Ascending aorta (tissue), 2 donors: ENCODE data around the gene MED16. TPM values are rescaled to one million over a fixed set of nuclear protein-coding genes. Genes with fewer than 3 reads are reported as not detected.
A peak's percentile ranks its signal among the peaks of the same experiment; 100 is the strongest.
"Not testable (repeated sequence)": the region's sequence is repeated elsewhere in the genome, so short reads cannot be mapped to it uniquely, and the experiment has no call there.

ENCODE experiments used
- DNase-seq, 2 donors: peaks; one replicate each; pipeline ENCODE4 v3.0.0-alpha.2; 2019; ENCODE audit warnings: low spot score in 2 of 2
- H3K27ac ChIP-seq, 2 donors: fragments of 200-600 bp; sonication (generic); one replicate each; pipeline ENCODE4 v1.5.1; 2016 to 2017; ENCODE audit warnings: mild to moderate bottlenecking in 1 of 2
- H3K27me3 ChIP-seq: fragments of 200-600 bp; sonication (generic); one replicate; pipeline ENCODE4 v1.5.1; 2017
- H3K36me3 ChIP-seq, 2 donors: fragments of 200-600 bp; sonication (generic); one replicate each; pipeline ENCODE4 v1.5.1; 2016
- H3K4me1 ChIP-seq, 2 donors: fragments of 200-600 bp; sonication (generic); one replicate each; pipeline ENCODE4 v1.5.1; 2016 to 2017; ENCODE audit warnings: mild to moderate bottlenecking in 1 of 2
- H3K4me3 ChIP-seq, 2 donors: fragments of 200-600 bp; sonication (generic); one replicate each; pipeline ENCODE4 v1.5.1; 2016 to 2017; ENCODE audit warnings: mild to moderate bottlenecking in 1 of 2
- H3K9me3 ChIP-seq, 2 donors: fragments of 200-600 bp; sonication (generic); one replicate each; pipeline ENCODE4 v1.5.1; 2016
- CTCF ChIP-seq, 3 experiments: fragments of 200-600 bp in 2 of 3; fragments of 450-650 bp in 1 of 3; sonication (generic) in 2 of 3; IDR thresholded peaks; one replicate each; pipeline ENCODE4 v1.5.1; 2016 to 2019; ENCODE audit warnings: antibody characterized with exemption in 3 of 3, mild to moderate bottlenecking in 1 of 3, moderate library complexity in 1 of 3
- intact Hi-C: fragments of 100-400 bp; cut with DNase I; formaldehyde crosslinking; loops from one replicate; pipeline ENCODE4 v1.15.1; 2023
- total RNA-seq: library from RNA; depleted of rRNA; stranded (reverse); fragments of >200 nt; gene quantifications from one replicate; pipeline ENCODE4 v1.1.0, GENCODE V29; 2016

The MED16 gene
- total RNA-seq, 1 donor from 2014 or later = 73.2 TPM

- H3K4me3 ChIP-seq = no peak overlapping the region
- H3K4me1 ChIP-seq = no peaks in the 10 kb centered on the region
- H3K27ac ChIP-seq = no peak overlapping the region
- H3K27me3 ChIP-seq = no peaks in the 10 kb centered on the region
- H3K9me3 ChIP-seq = no peaks in the 10 kb centered on the region
- peaks cover 7 to 31% of the 10 kb centered on the region in 2 donors for H3K36me3 ChIP-seq
- DNase-seq = no peak
- intact Hi-C loops = no loop called here
- no peak for TF ChIP-seq CTCF (IDR thresholded peaks at IDR 0.05)
Observed at GRCh38 chr19:897442-898039, 4.6 kb upstream of the MED16 start.

GRCh38 chr19:896999-897398 is 4.0 kb upstream of the MED16 start:
- Histone ChIP-seq H3K4me3 (no peak overlapping the region), H3K27me3 (no peaks in the 10 kb centered on the region), H3K27ac (no peak overlapping the region), H3K36me3 (peaks cover 7 to 31% of the 10 kb centered on the region in 2 donors), H3K4me1 (peaks cover 3 to 4% of the 10 kb centered on the region in 2 donors), H3K9me3 (no peaks in the 10 kb centered on the region)
- TF ChIP-seq CTCF (IDR thresholded peaks at IDR 0.05) = no peak
- DNase-seq = no peak
- intact Hi-C loops = no loop called here

GRCh38 chr19:896434-896833 is 3.4 kb upstream of the MED16 start:
- Histone ChIP-seq H3K4me1 (peaks cover 4 to 6% of the 10 kb centered on the region in 2 donors), H3K36me3 (peaks cover 7 to 25% of the 10 kb centered on the region in 2 donors), H3K27me3 (no peaks in the 10 kb centered on the region), H3K4me3 (no peak overlapping the region), H3K9me3 (no peaks in the 10 kb centered on the region), H3K27ac (no peak overlapping the region)
- DNase-seq = no peak
- intact Hi-C loops = no loop called here
- no peak for TF ChIP-seq CTCF (IDR thresholded peaks at IDR 0.05)

GRCh38 chr19:892243-892893 is 619 bp downstream of the MED16 start:
- no peak for TF ChIP-seq CTCF (IDR thresholded peaks at IDR 0.05)
- peak overlapping the region; percentile 75 to 99 for H3K4me3 ChIP-seq
- H3K9me3 ChIP-seq = no peaks in the 10 kb centered on the region
- H3K27me3 ChIP-seq = no peaks in the 10 kb centered on the region
- DNase-seq = no peak
- peaks cover 4 to 6% of the 10 kb centered on the region in 2 donors for H3K4me1 ChIP-seq
- intact Hi-C loops = loop anchor here (2.0 kb wide), 1 partner anchor 24 kb away; no protein-coding TSS in a partner anchor
- peak overlapping the region; percentile 82 to 87 for H3K27ac ChIP-seq
- peaks cover 17 to 19% of the 10 kb centered on the region in 2 donors for H3K36me3 ChIP-seq

- peak overlapping the region; percentile 82 to 87 for H3K27ac ChIP-seq
- H3K4me3 ChIP-seq = peak overlapping the region; percentile 75 to 99
- not testable (repeated sequence) for DNase-seq, H3K9me3 ChIP-seq, H3K27me3 ChIP-seq, H3K4me1 ChIP-seq
- intact Hi-C loops = loop anchor here (2.0 kb wide), 1 partner anchor 23 kb away; no protein-coding TSS in a partner anchor
- peaks cover 18 to 24% of the 10 kb centered on the region in 2 donors for H3K36me3 ChIP-seq
Observed at GRCh38 chr19:891421-892200, 1.4 kb downstream of the MED16 start.

GRCh38 chr19:890831-891230 is 2.2 kb downstream of the MED16 start:
- intact Hi-C loops = no loop called here
- Histone ChIP-seq H3K36me3 (peaks cover 25 to 27% of the 10 kb centered on the region in 2 donors), H3K27ac (no peak overlapping the region), H3K9me3 (no peaks in the 10 kb centered on the region), H3K27me3 (no peaks in the 10 kb centered on the region), H3K4me1 (peaks cover 4 to 6% of the 10 kb centered on the region in 2 donors), H3K4me3 (no peak overlapping the region)
- no peak for TF ChIP-seq CTCF (IDR thresholded peaks at IDR 0.05)
- no peak for DNase-seq
